Keratinocyte (primary cell): ENCODE data around the gene LEMD1.

ENCODE experiments used
- CTCF ChIP-seq, 3 experiments: IDR thresholded peaks in 1 of 3; conservative IDR thresholded peaks in 1 of 3; optimal IDR thresholded peaks in 1 of 3; 2 replicates in 2 of 3; 3 replicates in 1 of 3; pipeline versions ENCODE3 to v1.5.1; 2011; ENCODE audit warnings: low read length in 3 of 3, mild to moderate bottlenecking in 3 of 3, moderate library complexity in 2 of 3, control low read depth in 1 of 3, inconsistent platforms in 1 of 3; ENCODE audit not compliant: insufficient read depth in 2 of 3; ENCODE audit errors: extremely low read depth in 1 of 3
- EZH2 ChIP-seq: IDR thresholded peaks from one replicate; pipeline ENCODE4 v1.6.1; 2012; ENCODE audit warnings: inconsistent platforms, mild to moderate bottlenecking, low read length, moderate library complexity

GRCh38 chr1:205423814-205424399 lies 2.1 kb upstream of the LEMD1 start:
- TF ChIP-seq CTCF (optimal IDR thresholded peaks at IDR 0.05 in 1 of 3, IDR thresholded peaks at IDR 0.05 in 1 of 3, conservative IDR thresholded peaks at IDR 0.05 in 1 of 3; ENCODE audit: extremely low read depth in 1 of 3, insufficient read depth in 2 of 3, low read length in 3 of 3) (no peak), EZH2 (no peak)
